A673 (cell line): ENCODE measurements around the gene UMODL1.

Source experiments
- EZH2 ChIP-seq: fragments of 200-600 bp; sonication (generic); IDR thresholded peaks from 2 replicates; pipeline ENCODE4 v1.6.1; 2017; ENCODE audit warnings: borderline replicate concordance, low read depth, mild to moderate bottlenecking, mixed read lengths, antibody characterized with exemption, low read length; ENCODE audit not compliant: poor library complexity, severe bottlenecking
- TF ChIP-seq, protein P1 (sequence below): fragments of 300-800, 200-600 bp; sonication (generic); conservative IDR thresholded peaks from 2 replicates; pipeline ENCODE4 v1.5.1; 2017; ENCODE audit warnings: low read depth, mild to moderate bottlenecking, antibody characterized with exemption, low read length, moderate library complexity, mixed read lengths

DNA sequence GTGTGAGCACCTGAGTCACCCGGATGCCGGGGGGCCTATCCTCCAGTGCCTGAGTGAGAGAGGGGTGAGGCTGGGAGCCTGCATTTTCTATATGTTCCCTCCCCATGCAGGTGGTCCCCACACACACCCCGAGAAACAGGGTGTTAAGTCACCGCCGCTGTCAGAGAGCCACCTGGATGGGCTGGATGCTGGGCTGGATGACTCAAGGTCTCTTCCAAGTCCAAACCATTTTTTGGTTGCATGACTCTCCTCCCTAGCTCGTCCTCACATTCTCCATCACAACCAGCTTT, 2.9 kb upstream of the UMODL1 start:
- TF ChIP-seq, protein P1, sequence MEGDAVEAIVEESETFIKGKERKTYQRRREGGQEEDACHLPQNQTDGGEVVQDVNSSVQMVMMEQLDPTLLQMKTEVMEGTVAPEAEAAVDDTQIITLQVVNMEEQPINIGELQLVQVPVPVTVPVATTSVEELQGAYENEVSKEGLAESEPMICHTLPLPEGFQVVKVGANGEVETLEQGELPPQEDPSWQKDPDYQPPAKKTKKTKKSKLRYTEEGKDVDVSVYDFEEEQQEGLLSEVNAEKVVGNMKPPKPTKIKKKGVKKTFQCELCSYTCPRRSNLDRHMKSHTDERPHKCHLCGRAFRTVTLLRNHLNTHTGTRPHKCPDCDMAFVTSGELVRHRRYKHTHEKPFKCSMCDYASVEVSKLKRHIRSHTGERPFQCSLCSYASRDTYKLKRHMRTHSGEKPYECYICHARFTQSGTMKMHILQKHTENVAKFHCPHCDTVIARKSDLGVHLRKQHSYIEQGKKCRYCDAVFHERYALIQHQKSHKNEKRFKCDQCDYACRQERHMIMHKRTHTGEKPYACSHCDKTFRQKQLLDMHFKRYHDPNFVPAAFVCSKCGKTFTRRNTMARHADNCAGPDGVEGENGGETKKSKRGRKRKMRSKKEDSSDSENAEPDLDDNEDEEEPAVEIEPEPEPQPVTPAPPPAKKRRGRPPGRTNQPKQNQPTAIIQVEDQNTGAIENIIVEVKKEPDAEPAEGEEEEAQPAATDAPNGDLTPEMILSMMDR: no peak
- no peak for TF ChIP-seq EZH2
